ENCODE measurements around the gene TMEM43. TPM values are rescaled to one million over a fixed set of nuclear protein-coding genes. Genes with fewer than 3 reads are reported as not detected.

The TMEM43 gene
- total and polyA plus RNA-seq, 2 of the 13 experiments (the other 11 are each of a cell fraction or from before 2014, with no cell fraction given): 48.9 to 50.5 TPM

GRCh38 chr3:14124223-14124614 lies 633 bp upstream of the TMEM43 start (continued):
- TF ChIP-seq TFDP2 (CRISPR knock-in tag; IDR thresholded peaks at IDR 0.05): no peak
- TF ChIP-seq ZNF432 (CRISPR knock-in tag; IDR thresholded peaks at IDR 0.05; ENCODE audit: borderline replicate concordance): 0 out of 2 replicates have a peak, but pooled peaks have one; percentile 64
- peak; percentile 69 for TF ChIP-seq ZMYM4 (CRISPR knock-in tag; IDR thresholded peaks at IDR 0.05)
- no peak; the same call in 1 of the 2 replicates for TF ChIP-seq ZNF543 (CRISPR knock-in tag; IDR thresholded peaks at IDR 0.05)
- 0 out of 2 replicates have a peak, but pooled peaks have one; percentile 5 for TF ChIP-seq TARDBP (CRISPR knock-in tag; IDR thresholded peaks at IDR 0.05)
- no peak for TF ChIP-seq FOSL1 (CRISPR knock-in tag; IDR thresholded peaks at IDR 0.05; ENCODE audit: borderline replicate concordance)
- TF ChIP-seq SNAPC4 (CRISPR knock-in tag; IDR thresholded peaks at IDR 0.05): no peak
- TF ChIP-seq ZNF792 (CRISPR knock-in tag; IDR thresholded peaks at IDR 0.05): no peak
- 0 out of 2 replicates have a peak, but pooled peaks have one; percentile 41 for TF ChIP-seq MIXL1 (CRISPR knock-in tag; IDR thresholded peaks at IDR 0.05)
- TF ChIP-seq ZBTB7A (CRISPR knock-in tag; IDR thresholded peaks at IDR 0.05): 0 out of 2 replicates have a peak, but pooled peaks have one; percentile 25
- no peak for TF ChIP-seq POLR2AphosphoS2 (IDR thresholded peaks at IDR 0.05; ENCODE audit: low read depth, low read length)
- no peak for TF ChIP-seq NRL (CRISPR knock-in tag; IDR thresholded peaks at IDR 0.05; ENCODE audit: borderline replicate concordance)
- TF ChIP-seq, protein P1, sequence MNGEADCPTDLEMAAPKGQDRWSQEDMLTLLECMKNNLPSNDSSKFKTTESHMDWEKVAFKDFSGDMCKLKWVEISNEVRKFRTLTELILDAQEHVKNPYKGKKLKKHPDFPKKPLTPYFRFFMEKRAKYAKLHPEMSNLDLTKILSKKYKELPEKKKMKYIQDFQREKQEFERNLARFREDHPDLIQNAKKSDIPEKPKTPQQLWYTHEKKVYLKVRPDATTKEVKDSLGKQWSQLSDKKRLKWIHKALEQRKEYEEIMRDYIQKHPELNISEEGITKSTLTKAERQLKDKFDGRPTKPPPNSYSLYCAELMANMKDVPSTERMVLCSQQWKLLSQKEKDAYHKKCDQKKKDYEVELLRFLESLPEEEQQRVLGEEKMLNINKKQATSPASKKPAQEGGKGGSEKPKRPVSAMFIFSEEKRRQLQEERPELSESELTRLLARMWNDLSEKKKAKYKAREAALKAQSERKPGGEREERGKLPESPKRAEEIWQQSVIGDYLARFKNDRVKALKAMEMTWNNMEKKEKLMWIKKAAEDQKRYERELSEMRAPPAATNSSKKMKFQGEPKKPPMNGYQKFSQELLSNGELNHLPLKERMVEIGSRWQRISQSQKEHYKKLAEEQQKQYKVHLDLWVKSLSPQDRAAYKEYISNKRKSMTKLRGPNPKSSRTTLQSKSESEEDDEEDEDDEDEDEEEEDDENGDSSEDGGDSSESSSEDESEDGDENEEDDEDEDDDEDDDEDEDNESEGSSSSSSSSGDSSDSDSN (CRISPR knock-in tag; IDR thresholded peaks at IDR 0.05): 0 out of 2 replicates have a peak, but pooled peaks have one; percentile 8
- peak; percentile 32 to 61; a peak in 3 of 4 replicates for TF ChIP-seq NR2F1 (CRISPR knock-in tag; IDR thresholded peaks at IDR 0.05)
- no peak for TF ChIP-seq ONECUT2 (CRISPR knock-in tag; IDR thresholded peaks at IDR 0.05)
- TF ChIP-seq THAP7 (CRISPR knock-in tag; IDR thresholded peaks at IDR 0.05): no peak
- no peak for TF ChIP-seq DZIP1 (CRISPR knock-in tag; IDR thresholded peaks at IDR 0.05)
- TF ChIP-seq SIN3B (IDR thresholded peaks at IDR 0.05; ENCODE audit: low read length): no peak
- no peak for TF ChIP-seq FOXO1 (CRISPR knock-in tag; IDR thresholded peaks at IDR 0.05)
